ENCODE data around the gene CLDN10.

The CLDN10 gene

GRCh38 chr13:95601216-95601615, 48.7 kb downstream of the CLDN10 start:
- DNase-seq (ENCODE audit: low read depth in 3 of 3) = no peak

GRCh38 chr13:95601906-95602305, 49.4 kb downstream of the CLDN10 start:
- DNase-seq (ENCODE audit: low read depth in 3 of 3) = no peak

- DNase-seq (ENCODE audit: low read depth in 3 of 3) = no peak
These were observed 51.5 kb downstream of the CLDN10 start for GRCh38 chr13:95603887-95604555.

GRCh38 chr13:95604556-95604915, 52.0 kb downstream of the CLDN10 start:
- DNase-seq (ENCODE audit: low read depth in 3 of 3) = no peak

GRCh38 chr13:95605448-95606125, 53.1 kb downstream of the CLDN10 start:
- DNase-seq (ENCODE audit: low read depth in 3 of 3) = no peak

GRCh38 chr13:95607366-95607765, 54.8 kb downstream of the CLDN10 start:
- no peak for DNase-seq (ENCODE audit: low read depth in 3 of 3)

GRCh38 chr13:95608640-95609323, 56.3 kb downstream of the CLDN10 start:
- DNase-seq (ENCODE audit: low read depth in 3 of 3) = no peak

- no peak for DNase-seq (ENCODE audit: low read depth in 3 of 3)
These were observed 62.2 kb downstream of the CLDN10 start for GRCh38 chr13:95614641-95615245.

GRCh38 chr13:95615539-95615938, 63.0 kb downstream of the CLDN10 start:
- DNase-seq (ENCODE audit: low read depth in 3 of 3) = no peak

GRCh38 chr13:95620030-95620824, 67.7 kb downstream of the CLDN10 start:
- no peak for DNase-seq (ENCODE audit: low read depth in 3 of 3)

- DNase-seq (ENCODE audit: low read depth in 3 of 3) = no peak
These were observed 68.4 kb downstream of the CLDN10 start for GRCh38 chr13:95620825-95621498.

- DNase-seq (ENCODE audit: low read depth in 3 of 3) = no peak
These were observed 70.6 kb downstream of the CLDN10 start for GRCh38 chr13:95623141-95623540.

- DNase-seq (ENCODE audit: low read depth in 3 of 3) = no peak
These were observed 71.5 kb downstream of the CLDN10 start for GRCh38 chr13:95624020-95624419.

- no peak for DNase-seq (ENCODE audit: low read depth in 3 of 3)
These were observed 74.2 kb downstream of the CLDN10 start for GRCh38 chr13:95626768-95627167.

- no peak for DNase-seq (ENCODE audit: low read depth in 3 of 3)
These were observed 75.1 kb downstream of the CLDN10 start for GRCh38 chr13:95627590-95627989.

GRCh38 chr13:95628488-95628887, 76.0 kb downstream of the CLDN10 start:
- DNase-seq (ENCODE audit: low read depth in 3 of 3) = no peak

- DNase-seq (ENCODE audit: low read depth in 3 of 3) = no peak
These were observed 76.6 kb downstream of the CLDN10 start for GRCh38 chr13:95629071-95629470.

All from stimulated activated CD4-positive, alpha-beta T cell treated with anti-CD3 and anti-CD28 coated beads, TNF-alpha, amount 100 ng/mL, for 4 hours (primary cell).